Left cardiac atrium (tissue), 4 donors: ENCODE measurements around the gene KCNJ5. TPM values are rescaled to one million over a fixed set of nuclear protein-coding genes. Genes with fewer than 3 reads are reported as not detected.

Experiments
- ATAC-seq, 2 donors: fragments of 200-7000 bp; cut with Tn5 transposase; one replicate each; pipeline ENCODE4 v1.9.1; 2020; ENCODE audit warnings: mild to moderate bottlenecking in 2 of 2, moderate library complexity in 2 of 2
- DNase-seq: peaks from one replicate; pipeline ENCODE4 v3.0.0-alpha.2; 2020
- intact Hi-C, 2 donors: fragments of 100-400 bp; cut with DNase I; formaldehyde crosslinking; loops; one replicate each; pipeline versions ENCODE4 v1.14.1 to v1.15.1; 2022 to 2023
- total RNA-seq, 2 donors: library from RNA; stranded (reverse); fragmentation: NEBNext Ultra II Directional; extraction: Animal tissue kit (Norgen Biotek cat#: 25700); gene quantifications; one replicate each; pipeline ENCODE4 v1.2.1, GENCODE V29; 2021
- donor health status: DM: no; HTN: yes; CAD: no.
- donor health status: DM: no; HTN: yes; CAD: no; lungs with severe emphysema.
- donor health status: DM: yes; HTN: yes; CAD: no.
- donor health status: Dilated cardiomyopathy.

The KCNJ5 gene
- total RNA-seq, 2 donors from 2014 or later = 6.1 to 15.6 TPM

- ATAC-seq (no peak), DNase-seq (no peak)
- intact Hi-C loops = no loop called here
These were observed 23.9 kb upstream of the KCNJ5 start, which contains the start of gene KCNJ1 for GRCh38 chr11:128867277-128867676. Gene KCNJ1 (minus strand): TSS chr11:128867296. CDS start chr11:128840243, 27,053 bp downstream.

GRCh38 chr11:128868841-128869671 is 22.1 kb upstream of the KCNJ5 start:
- DNase-seq (no peak), ATAC-seq (no peak)
- intact Hi-C loops = no loop called here

- no peak for DNase-seq
- ATAC-seq = no peak
- intact Hi-C loops = no loop called here
These were observed 20.0 kb upstream of the KCNJ5 start for GRCh38 chr11:128871168-128871610.

GRCh38 chr11:128872094-128872493 is 19.1 kb upstream of the KCNJ5 start:
- ATAC-seq = no peak
- intact Hi-C loops = no loop called here
- DNase-seq = no peak

GRCh38 chr11:128872594-128872993 is 18.6 kb upstream of the KCNJ5 start:
- DNase-seq (no peak), ATAC-seq (no peak)
- intact Hi-C loops = no loop called here

- intact Hi-C loops = no loop called here
- ATAC-seq (no peak), DNase-seq (no peak)
These were observed 16.7 kb upstream of the KCNJ5 start for GRCh38 chr11:128874427-128874826.

GRCh38 chr11:128876133-128876650 is 15.0 kb upstream of the KCNJ5 start:
- no peak for DNase-seq
- ATAC-seq = no peak
- intact Hi-C loops = no loop called here

GRCh38 chr11:128877726-128878125 is 13.4 kb upstream of the KCNJ5 start:
- intact Hi-C loops = no loop called here
- DNase-seq = no peak
- ATAC-seq = no peak

GRCh38 chr11:128878455-128878854 is 12.7 kb upstream of the KCNJ5 start:
- DNase-seq = no peak
- intact Hi-C loops = no loop called here
- no peak for ATAC-seq

- no peak for ATAC-seq
These were observed 11.3 kb upstream of the KCNJ5 start for GRCh38 chr11:128879817-128880216.

GRCh38 chr11:128881221-128881620 is 9.9 kb upstream of the KCNJ5 start:
- intact Hi-C loops = no loop called here
- no peak for DNase-seq
- ATAC-seq = no peak

More at GRCh38 chr11:128879817-128880216, 11.3 kb upstream of the KCNJ5 start:
- intact Hi-C loops = no loop called here
- no peak for DNase-seq

- no peak for ATAC-seq
- intact Hi-C loops = no loop called here
- DNase-seq = no peak
These were observed 8.7 kb upstream of the KCNJ5 start for GRCh38 chr11:128882451-128882850.

GRCh38 chr11:128884054-128884453 is 7.1 kb upstream of the KCNJ5 start:
- intact Hi-C loops = loop anchor here in 1 of 2 donors (2.0 kb wide), 1 partner anchor 73 kb away; no protein-coding TSS in a partner anchor
- ATAC-seq (no peak), DNase-seq (no peak)

GRCh38 chr11:128884703-128885338 is 6.3 kb upstream of the KCNJ5 start:
- intact Hi-C loops = loop anchor here (2.0 to 5.0 kb wide), 2 partner anchors 72 kb away; no protein-coding TSS in a partner anchor
- DNase-seq (no peak), ATAC-seq (peak; percentile 77 to 80)

GRCh38 chr11:128886406-128887124 is 4.6 kb upstream of the KCNJ5 start:
- DNase-seq (no peak), ATAC-seq (peak in 1 of 2 donors; percentile 28)
- intact Hi-C loops = loop anchor here in 1 of 2 donors (5.0 kb wide), 1 partner anchor 71 kb away; no protein-coding TSS in a partner anchor

- no peak for ATAC-seq
- DNase-seq = no peak
- intact Hi-C loops = loop anchor here in 1 of 2 donors (5.0 kb wide), 1 partner anchor 69 kb away; no protein-coding TSS in a partner anchor
These were observed 2.8 kb upstream of the KCNJ5 start for GRCh38 chr11:128888034-128888985.

GRCh38 chr11:128889657-128890213 is 1.4 kb upstream of the KCNJ5 start:
- intact Hi-C loops = loop anchor here in 1 of 2 donors (5.0 kb wide), 1 partner anchor 68 kb away; no protein-coding TSS in a partner anchor
- DNase-seq = no peak
- ATAC-seq = no peak

- intact Hi-C loops = no loop called here
These were observed 977 bp upstream of the KCNJ5 start for GRCh38 chr11:128890216-128890542.

More at GRCh38 chr11:128890216-128890542, 977 bp upstream of the KCNJ5 start:
- no peak for ATAC-seq
- DNase-seq = no peak
